ENCODE measurements around the gene RECQL.

DNA sequence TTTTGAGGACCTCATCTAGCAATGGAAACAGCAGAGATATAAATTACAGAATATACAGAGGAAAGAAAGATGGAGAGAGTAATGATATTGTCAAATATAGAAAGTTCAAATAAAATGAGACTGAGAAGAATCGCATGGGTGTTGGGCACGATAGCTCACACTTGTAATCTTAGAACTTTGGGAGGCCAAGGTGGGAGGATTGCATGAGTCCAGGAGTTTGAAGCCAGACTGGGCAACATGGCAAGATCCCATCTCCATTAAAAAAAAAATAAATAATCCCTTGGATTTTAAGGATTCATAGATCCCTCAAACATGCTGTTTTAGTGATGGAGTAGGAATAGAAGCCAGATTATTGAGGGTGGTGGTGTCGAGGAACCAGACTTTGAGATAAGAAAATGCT lies 62.1 kb downstream of the RECQL start:
- TF ChIP-seq CTCF (conservative IDR thresholded peaks at IDR 0.05), result no peak
- TF ChIP-seq EZH2 (IDR thresholded peaks at IDR 0.05; ENCODE audit: low read depth), result no peak

Data from PC-9 (cell line).